ENCODE measurements around the gene SMYD3.
"Not testable (repeated sequence)": the region's sequence is repeated elsewhere in the genome, so short reads cannot be mapped to it uniquely, and the experiment has no call there.

SMYD3 gene

GRCh38 chr1:245786948-245787347 is 720.1 kb downstream of the SMYD3 start:
- POLR2A ChIA-PET: no interaction called here

DNA sequence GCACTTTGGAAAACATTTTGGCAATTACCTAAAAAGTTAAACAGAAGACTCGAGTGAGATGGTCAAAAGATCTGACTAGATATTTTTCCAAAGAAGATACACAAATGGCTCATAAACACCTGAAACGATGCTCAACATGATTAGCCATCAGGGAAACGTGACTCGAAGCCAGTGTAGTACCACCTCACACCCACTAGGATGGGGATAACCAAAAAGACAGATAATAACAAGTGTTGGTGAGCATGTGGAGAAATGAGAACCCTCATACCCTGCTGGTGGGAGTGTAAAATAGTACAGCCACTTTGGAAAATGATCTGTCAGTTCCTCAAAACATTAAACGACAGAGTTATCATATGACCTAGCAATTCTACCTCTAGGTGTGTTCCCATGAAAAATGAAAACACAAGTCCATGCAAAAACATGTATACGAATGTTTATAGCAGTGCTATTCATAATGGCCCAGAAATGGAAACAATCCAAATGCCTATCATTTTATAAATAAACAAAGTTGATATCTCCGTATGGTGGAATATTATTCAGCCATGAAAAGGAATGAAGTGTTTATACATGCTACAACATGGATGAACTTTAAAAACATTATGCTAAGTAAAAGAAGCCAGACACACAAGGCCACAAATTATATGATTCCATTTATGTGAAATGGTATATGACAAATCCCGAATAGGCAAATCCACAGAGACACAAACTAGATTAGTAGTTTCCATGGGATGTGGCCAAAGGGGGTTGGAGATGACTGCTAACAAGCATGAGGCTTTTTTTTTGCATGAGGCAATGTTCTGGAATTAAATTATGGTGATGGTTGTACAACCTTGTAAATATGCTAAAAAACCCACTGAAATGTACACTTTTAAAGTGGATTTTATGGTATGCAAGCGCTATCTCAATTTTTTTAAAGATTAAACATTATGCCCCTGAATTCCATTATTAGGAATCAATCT is 727.0 kb downstream of the SMYD3 start:
- TF ChIP-seq SUZ12 (IDR thresholded peaks at IDR 0.05) (no peak), ZNF384 (IDR thresholded peaks at IDR 0.05) (no peak), CTBP1 (IDR thresholded peaks at IDR 0.05; ENCODE audit: borderline replicate concordance) (no peak), ARNT (IDR thresholded peaks at IDR 0.05) (no peak), SP1 (IDR thresholded peaks at IDR 0.05) (no peak), LEF1 (IDR thresholded peaks at IDR 0.05; ENCODE audit: borderline replicate concordance) (no peak), HDGF (IDR thresholded peaks at IDR 0.05; ENCODE audit: borderline replicate concordance) (no peak), FOXM1 (IDR thresholded peaks at IDR 0.05; ENCODE audit: borderline replicate concordance) (no peak), FOXK2 (IDR thresholded peaks at IDR 0.05) (no peak), NFRKB (IDR thresholded peaks at IDR 0.05) (no peak), ELF4 (IDR thresholded peaks at IDR 0.05) (no peak), BHLHE40 (IDR thresholded peaks at IDR 0.05; ENCODE audit: borderline replicate concordance) (no peak), L3MBTL2 (conservative IDR thresholded peaks at IDR 0.05) (no peak), TARDBP (IDR thresholded peaks at IDR 0.05) (no peak), FOXA1 (IDR thresholded peaks at IDR 0.05) (no peak)
- TF ChIP-seq, protein P1, sequence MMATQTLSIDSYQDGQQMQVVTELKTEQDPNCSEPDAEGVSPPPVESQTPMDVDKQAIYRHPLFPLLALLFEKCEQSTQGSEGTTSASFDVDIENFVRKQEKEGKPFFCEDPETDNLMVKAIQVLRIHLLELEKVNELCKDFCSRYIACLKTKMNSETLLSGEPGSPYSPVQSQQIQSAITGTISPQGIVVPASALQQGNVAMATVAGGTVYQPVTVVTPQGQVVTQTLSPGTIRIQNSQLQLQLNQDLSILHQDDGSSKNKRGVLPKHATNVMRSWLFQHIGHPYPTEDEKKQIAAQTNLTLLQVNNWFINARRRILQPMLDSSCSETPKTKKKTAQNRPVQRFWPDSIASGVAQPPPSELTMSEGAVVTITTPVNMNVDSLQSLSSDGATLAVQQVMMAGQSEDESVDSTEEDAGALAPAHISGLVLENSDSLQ (IDR thresholded peaks at IDR 0.05): no peak
- POLR2A ChIA-PET: no interaction called here
- CTCF ChIA-PET: no interaction called here
- no peak for DNase-seq (ENCODE audit: extremely low spot score)

More at GRCh38 chr1:245786948-245787347, 720.1 kb downstream of the SMYD3 start:
- DNase-seq (ENCODE audit: extremely low spot score): no peak
- CTCF ChIA-PET: no interaction called here
- TF ChIP-seq SUZ12 (IDR thresholded peaks at IDR 0.05) (no peak), NFRKB (IDR thresholded peaks at IDR 0.05) (no peak), CTBP1 (IDR thresholded peaks at IDR 0.05; ENCODE audit: borderline replicate concordance) (no peak), LEF1 (IDR thresholded peaks at IDR 0.05; ENCODE audit: borderline replicate concordance) (no peak), FOXM1 (IDR thresholded peaks at IDR 0.05; ENCODE audit: borderline replicate concordance) (no peak), FOXK2 (IDR thresholded peaks at IDR 0.05) (no peak), TARDBP (IDR thresholded peaks at IDR 0.05) (no peak), ZNF384 (IDR thresholded peaks at IDR 0.05) (no peak), SP1 (IDR thresholded peaks at IDR 0.05) (no peak), BHLHE40 (IDR thresholded peaks at IDR 0.05; ENCODE audit: borderline replicate concordance) (no peak), ELF4 (IDR thresholded peaks at IDR 0.05) (no peak), ARNT (IDR thresholded peaks at IDR 0.05) (no peak), L3MBTL2 (conservative IDR thresholded peaks at IDR 0.05) (no peak), FOXA1 (IDR thresholded peaks at IDR 0.05) (no peak), HDGF (IDR thresholded peaks at IDR 0.05; ENCODE audit: borderline replicate concordance) (no peak)
- TF ChIP-seq, protein P1 (IDR thresholded peaks at IDR 0.05): no peak

DNA sequence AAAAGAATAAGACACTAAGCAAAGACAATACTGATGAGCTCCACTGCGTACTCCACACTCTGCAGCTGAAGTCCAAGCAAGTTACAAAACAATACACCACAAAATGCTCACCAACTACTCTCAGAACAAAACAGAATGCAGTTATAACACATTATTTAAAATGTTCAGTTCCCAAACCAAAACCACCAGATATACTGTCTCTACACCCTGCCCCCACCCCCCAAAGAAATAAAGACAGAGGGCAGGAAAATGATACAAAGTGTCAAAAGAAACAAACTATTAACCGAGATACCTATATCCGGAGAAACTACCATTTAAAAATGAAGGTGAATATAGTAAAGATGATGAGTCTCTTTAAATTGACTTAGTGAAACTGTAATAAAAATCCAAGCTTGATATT is 729.3 kb downstream of the SMYD3 start:
- DNase-seq (ENCODE audit: extremely low spot score): no peak
- TF ChIP-seq ZNF384 (IDR thresholded peaks at IDR 0.05) (no peak), CTBP1 (IDR thresholded peaks at IDR 0.05; ENCODE audit: borderline replicate concordance) (no peak), FOXA1 (IDR thresholded peaks at IDR 0.05) (no peak), L3MBTL2 (conservative IDR thresholded peaks at IDR 0.05) (no peak)
- CTCF ChIA-PET: no interaction called here
- POLR2A ChIA-PET: no interaction called here

- TF ChIP-seq ARNT (IDR thresholded peaks at IDR 0.05) (no peak), SP1 (IDR thresholded peaks at IDR 0.05) (no peak), BHLHE40 (IDR thresholded peaks at IDR 0.05; ENCODE audit: borderline replicate concordance) (no peak), SUZ12 (IDR thresholded peaks at IDR 0.05) (no peak), FOXK2 (IDR thresholded peaks at IDR 0.05) (no peak), LEF1 (IDR thresholded peaks at IDR 0.05; ENCODE audit: borderline replicate concordance) (no peak), FOXA1 (IDR thresholded peaks at IDR 0.05) (no peak), FOXM1 (IDR thresholded peaks at IDR 0.05; ENCODE audit: borderline replicate concordance) (no peak), HDGF (IDR thresholded peaks at IDR 0.05; ENCODE audit: borderline replicate concordance) (no peak), TARDBP (IDR thresholded peaks at IDR 0.05) (no peak), CTBP1 (IDR thresholded peaks at IDR 0.05; ENCODE audit: borderline replicate concordance) (no peak), L3MBTL2 (conservative IDR thresholded peaks at IDR 0.05) (no peak), NFRKB (IDR thresholded peaks at IDR 0.05) (no peak), ZNF384 (IDR thresholded peaks at IDR 0.05) (no peak)
- TF ChIP-seq, protein P1 (IDR thresholded peaks at IDR 0.05): no peak
- ChIA-PET POLR2A (no interaction called here), CTCF (no interaction called here)
- DNase-seq (ENCODE audit: extremely low spot score): no peak
Observed at GRCh38 chr1:245776694-245777332, 730.3 kb downstream of the SMYD3 start.

GRCh38 chr1:245776139-245776538 is 730.9 kb downstream of the SMYD3 start:
- no peak for TF ChIP-seq ELF4 (IDR thresholded peaks at IDR 0.05)
- no peak for TF ChIP-seq SUZ12 (IDR thresholded peaks at IDR 0.05)
- no peak for TF ChIP-seq FOXM1 (IDR thresholded peaks at IDR 0.05; ENCODE audit: borderline replicate concordance)
- no peak for TF ChIP-seq HDGF (IDR thresholded peaks at IDR 0.05; ENCODE audit: borderline replicate concordance)
- no peak for TF ChIP-seq SP1 (IDR thresholded peaks at IDR 0.05)
- no peak for TF ChIP-seq FOXK2 (IDR thresholded peaks at IDR 0.05)
- TF ChIP-seq TARDBP (IDR thresholded peaks at IDR 0.05): no peak
- TF ChIP-seq NFRKB (IDR thresholded peaks at IDR 0.05): no peak
- TF ChIP-seq FOXA1 (IDR thresholded peaks at IDR 0.05): no peak
- no peak for TF ChIP-seq ARNT (IDR thresholded peaks at IDR 0.05)
- no peak for TF ChIP-seq ZNF384 (IDR thresholded peaks at IDR 0.05)
- DNase-seq (ENCODE audit: extremely low spot score): no peak
- POLR2A ChIA-PET: no interaction called here
- CTCF ChIA-PET: no interaction called here

GRCh38 chr1:245774931-245775330 is 732.1 kb downstream of the SMYD3 start:
- DNase-seq (ENCODE audit: extremely low spot score); POLR2A ChIA-PET; CTCF ChIA-PET: not testable (repeated sequence)

All from HEK293T (cell line).